Peyer's patch (tissue), 4 donors: ENCODE data around the gene MCF2L.

ENCODE experiments used
- CTCF ChIP-seq, 6 experiments: fragments of 450-650 bp in 4 of 6; fragments of 200-600 bp in 2 of 6; sonication (generic) in 1 of 6; IDR thresholded peaks; one replicate each; pipeline ENCODE4 v1.5.1; 2017 to 2019; ENCODE audit warnings: antibody characterized with exemption in 6 of 6, mild to moderate bottlenecking in 3 of 6, moderate library complexity in 1 of 6
- POLR2A ChIP-seq, 2 donors: fragments of 450-650 bp; IDR thresholded peaks; one replicate each; pipeline ENCODE4 v1.5.1; 2017; ENCODE audit warnings: antibody characterized with exemption in 2 of 2, mild to moderate bottlenecking in 2 of 2, moderate library complexity in 2 of 2

- no peak for TF ChIP-seq CTCF (IDR thresholded peaks at IDR 0.05)
- no peak for TF ChIP-seq POLR2A (IDR thresholded peaks at IDR 0.05)
Measured at GRCh38 chr13:113042456-113042855, 73.4 kb downstream of the MCF2L start.
